Measurements from ENCODE around the gene ASB4.

Gene ASB4

DNA sequence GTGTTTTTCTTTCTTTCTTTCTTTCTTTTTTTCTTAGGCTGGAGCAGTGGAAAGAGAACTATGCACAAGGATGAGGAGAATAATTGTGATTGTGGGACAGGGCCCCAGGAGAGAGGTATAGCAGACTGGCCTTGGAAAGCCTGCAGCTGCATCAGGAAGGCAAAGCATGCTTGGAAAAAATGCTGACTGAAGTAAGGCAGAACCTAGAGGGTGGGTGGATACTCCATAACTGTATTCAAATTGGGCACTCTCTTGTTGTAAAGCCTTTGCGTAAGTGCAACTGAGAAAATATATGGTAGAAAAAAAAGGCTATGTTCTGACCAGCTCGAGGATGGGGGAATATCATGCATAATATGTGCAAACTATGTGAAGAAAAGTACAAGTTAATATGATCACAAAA is 71.0 kb downstream of the ASB4 start:
- no peak for DNase-seq

DNA sequence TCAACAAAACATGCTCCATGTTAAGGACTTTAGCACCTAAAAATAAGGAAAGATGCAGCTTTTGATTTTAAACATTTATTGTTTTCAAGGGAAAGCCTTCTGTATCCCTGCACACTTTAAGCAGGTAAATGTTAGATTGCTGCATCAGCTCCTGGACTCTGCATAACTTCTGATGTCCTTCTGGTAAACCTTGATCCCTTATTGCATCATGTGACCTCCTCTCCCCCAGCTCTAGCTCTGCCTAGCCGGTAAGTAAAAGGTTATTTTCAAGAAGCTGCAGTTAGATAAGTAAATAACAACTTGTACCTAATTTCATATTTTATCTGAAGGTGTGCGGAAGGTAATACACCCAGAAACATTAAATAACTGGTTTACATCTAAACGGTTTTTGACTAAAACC is 73.1 kb downstream of the ASB4 start:
- no peak for DNase-seq

DNA sequence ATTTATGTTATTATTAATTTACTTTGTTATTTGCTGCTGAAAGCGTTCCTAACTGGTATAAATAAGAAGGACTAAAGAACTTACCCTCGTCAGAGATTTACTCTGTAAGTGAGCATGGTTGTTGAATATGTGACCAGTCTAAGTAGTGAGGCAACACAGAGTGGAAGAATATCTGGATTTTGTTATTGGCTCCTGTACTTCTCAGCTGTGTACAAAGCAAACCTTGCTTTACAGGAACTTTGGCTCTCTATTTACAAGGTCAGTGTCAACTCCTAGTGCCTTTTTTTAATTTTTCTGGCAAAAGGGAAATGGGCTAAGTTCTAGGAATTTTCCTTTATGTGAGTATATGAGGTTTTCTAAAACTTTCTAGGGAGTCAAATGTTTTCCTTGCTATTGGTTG is 74.9 kb downstream of the ASB4 start:
- no peak for DNase-seq

DNA sequence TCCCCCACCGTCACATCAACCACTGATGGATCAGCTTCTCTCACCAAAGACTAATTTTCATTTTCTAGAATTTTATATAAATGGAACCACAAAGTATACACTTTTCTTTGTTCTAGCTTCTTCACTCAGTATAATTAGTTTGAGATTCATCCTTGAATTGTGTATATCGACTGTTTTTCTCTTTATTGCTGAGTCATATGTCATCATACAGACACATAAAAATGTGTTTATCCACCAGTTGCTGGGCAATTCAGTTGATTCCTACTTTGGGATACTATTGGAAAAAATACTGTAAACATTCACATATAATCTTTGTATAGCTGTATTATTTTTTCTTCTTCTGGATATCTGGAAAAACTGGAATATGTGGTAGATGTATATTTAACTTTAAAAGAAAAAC is 84.0 kb downstream of the ASB4 start:
- DNase-seq = no peak

DNA sequence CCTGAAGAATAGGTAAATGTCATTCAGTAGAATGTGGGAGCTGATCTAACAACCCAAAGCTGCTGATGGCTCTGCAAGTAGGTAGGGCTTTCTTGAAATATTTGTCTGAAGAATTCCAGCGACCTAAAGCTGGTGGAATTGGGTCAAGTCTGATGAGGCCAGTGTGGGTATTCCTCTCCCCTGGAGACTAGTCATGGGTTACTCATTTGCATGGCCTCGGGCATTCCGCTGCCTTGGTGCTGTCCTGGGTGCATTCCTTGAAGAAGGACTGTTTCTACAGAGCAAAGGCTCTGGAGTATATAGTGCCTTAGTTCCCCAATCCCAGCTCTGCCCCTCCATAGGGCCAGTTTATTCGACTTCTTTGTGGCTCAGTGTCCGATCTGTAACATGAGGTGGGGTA is 91.4 kb downstream of the ASB4 start:
- DNase-seq = no peak

DNA sequence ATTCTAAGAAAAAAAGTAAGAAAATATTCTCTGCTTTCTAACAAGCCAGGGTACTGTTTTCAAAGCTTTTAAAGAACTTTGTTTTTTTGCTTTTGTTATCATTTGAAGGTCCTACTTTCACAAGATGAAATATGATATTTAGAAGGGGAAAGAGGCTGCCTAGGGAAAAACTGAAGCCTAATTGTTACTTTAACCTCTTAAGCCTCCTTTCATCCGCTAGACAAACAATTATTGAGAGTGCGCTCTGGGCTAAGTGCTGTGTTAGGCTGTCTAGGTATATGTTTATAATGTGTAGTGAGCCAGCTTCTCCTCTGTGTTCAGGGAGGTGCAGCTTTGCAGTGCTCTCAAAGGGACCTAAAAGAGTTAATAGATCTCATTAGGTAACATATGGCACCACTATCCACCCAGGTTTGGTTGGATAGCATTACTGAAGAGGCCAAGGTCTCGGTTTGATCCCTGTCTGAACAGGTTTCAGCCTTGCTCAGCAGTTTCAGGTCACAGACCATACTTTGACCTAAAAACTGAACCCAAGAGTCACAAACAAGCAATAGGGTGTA is 92.6 kb downstream of the ASB4 start:
- DNase-seq = no peak

DNA sequence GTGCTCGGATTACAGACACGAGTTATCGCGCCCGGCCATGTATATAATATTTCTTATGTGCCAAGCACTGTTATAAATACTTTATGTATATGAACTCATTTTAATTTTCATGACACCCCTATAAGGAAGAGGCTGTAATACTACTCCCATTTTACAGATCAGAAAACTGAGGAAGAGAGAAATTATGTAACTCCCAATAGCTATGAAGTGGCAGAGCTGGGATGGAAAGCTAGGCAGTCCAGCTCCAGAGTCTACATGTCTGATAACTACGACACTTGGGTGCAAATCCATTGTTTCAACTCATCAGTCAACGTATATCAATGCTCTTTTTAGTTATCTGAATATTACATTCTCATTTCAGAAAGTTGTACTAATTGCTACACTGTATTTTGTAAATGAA is 93.6 kb downstream of the ASB4 start:
- DNase-seq = no peak

DNA sequence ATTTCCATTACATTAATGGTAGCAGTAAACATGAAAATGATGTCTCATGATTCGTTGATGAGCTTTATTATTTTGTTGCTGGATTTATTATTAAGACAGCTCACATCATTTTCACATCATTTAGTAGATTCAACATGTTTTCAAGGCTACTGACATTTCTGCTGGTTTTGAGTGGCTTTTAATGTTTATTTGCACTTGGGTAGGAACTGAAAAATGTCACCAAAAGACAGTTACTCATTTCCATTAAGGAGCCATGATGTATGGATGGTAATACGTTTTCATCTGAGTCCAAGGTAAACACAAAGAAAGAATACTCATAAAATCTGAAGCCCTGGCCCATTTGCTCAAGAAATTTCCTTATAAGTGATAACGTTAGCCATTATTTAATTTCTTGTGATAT is 95.7 kb downstream of the ASB4 start:
- no peak for DNase-seq

DNA sequence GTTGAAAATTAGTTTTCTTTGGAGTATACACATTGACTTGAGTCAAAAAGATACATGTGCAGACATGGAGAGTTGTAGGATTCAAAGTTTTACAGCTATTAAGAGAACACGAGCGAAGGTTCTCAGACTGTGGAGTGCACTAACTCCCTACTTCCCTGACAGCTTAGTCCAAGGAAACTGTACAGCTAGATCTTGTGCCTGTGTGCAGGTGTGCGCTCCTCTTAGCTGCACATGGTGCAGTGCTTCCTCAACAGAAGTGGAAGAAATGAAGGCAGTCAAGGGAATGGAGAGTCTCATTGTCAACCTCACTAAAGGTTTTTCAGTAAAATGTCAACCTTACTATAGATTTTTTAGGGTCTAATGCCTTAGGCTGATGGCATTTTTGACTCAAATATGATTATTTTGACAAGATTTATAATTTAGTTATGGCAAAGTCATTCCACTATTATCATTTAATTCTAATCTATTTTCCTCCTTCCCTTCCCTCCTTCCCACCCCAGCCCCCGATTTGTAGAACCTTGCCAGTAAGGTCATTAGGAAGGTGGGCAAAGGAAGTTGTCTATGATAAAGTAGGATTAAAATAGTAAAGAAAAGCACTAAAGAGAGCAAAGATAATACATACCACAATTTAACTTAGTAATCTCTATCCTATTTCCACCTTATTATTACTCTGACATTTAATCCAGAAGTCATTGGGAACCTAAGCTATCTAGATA is 97.0 kb downstream of the ASB4 start:
- DNase-seq = no peak

DNA sequence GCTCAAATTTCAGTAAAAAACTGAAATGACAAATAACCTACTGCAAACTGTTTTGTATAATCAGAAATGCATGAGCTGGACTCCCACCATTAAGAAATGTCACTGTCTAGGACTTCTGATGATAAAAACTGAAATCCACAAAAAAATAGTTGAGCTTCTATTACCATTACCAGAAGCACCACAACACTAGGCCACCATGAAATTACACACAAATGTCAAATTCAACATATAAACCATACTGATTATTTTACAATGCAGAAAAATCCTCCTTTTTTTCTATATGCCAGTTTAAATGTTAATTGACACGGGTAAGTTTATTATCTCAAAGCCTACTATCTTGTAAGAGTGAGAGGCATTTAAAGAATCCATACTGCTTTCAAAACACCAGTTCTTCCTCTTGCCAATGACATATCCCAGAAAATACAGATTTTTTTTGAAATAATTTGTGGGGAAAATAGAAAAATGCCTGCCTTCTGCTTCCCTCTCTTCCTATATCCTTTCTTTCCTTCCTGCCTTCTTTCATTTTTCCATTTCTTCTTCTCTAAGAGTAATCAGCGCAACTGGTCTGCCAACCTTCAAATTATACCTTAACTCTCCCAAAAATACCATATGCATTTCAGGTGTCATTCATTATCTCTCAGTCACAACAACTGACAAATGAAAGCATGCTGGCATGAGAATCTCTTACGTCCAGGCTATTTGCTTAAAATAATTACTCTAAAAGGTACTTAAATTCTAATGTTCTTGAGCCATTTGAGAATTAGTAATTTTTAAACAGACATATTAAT is 98.3 kb downstream of the ASB4 start:
- no peak for DNase-seq

DNA sequence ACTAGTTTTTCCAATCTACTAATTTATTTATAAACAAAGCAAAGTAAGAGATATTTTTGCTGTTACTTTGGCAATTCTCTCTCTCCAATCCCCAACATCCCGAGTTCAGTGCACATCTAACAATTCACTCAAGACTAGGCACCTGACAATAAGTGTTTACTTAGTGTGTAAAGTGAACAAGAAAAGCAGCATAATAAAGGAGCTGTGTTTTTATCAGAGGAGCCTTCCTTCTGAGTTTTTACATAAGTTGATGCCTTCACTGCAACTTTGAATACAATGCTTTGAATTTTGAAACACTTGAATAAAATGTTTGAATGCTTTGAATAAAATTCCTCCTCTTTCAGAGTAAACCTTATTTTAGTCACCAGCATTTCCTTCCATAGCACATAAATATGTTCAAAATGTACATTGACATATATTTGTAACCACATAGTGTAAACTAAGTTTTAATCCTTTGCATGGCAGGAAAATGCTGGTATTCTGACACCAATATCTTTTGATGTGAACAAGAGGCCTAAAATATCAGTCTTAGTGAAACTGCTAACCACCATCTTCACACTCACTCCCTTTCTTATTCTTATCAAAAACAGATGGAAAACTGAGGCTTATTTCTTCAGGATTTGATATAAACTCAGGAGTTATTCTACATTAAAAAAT is 99.2 kb downstream of the ASB4 start:
- no peak for DNase-seq

DNA sequence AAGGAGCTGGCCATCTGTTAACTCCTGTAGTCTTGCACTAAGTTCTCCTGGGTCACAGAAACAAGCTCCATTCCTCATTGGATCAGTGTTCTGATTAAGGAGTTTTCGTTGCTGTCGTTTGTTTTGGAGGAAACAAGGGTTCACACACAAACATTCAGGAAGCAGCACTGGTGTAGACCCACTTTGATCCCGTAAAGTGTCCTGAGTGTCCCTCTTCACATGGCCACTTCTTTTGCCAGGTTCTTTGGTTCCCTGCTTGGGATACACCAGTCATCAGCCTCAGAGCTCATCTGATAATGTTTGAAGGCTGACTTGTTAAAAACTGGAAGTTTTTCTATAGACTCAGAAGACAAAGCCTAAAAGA is 99.7 kb downstream of the ASB4 start:
- no peak for DNase-seq

DNA sequence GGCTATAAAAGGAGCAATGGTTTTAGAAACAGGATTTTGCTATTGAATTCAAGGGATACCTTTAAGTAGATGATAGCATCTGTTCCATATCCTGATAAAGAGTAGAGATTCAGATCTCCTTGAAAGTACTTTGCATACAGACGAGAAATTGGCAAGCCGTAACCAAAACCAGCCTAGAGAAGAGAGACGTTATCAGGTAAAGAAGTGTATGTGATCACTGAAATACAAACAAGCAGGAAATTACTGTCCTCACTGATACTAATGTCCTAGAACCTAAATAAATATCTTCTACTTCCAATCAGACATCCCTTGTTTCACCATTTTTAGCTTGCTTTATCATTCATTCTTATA is 101.2 kb downstream of the ASB4 start:
- no peak for DNase-seq

DNA sequence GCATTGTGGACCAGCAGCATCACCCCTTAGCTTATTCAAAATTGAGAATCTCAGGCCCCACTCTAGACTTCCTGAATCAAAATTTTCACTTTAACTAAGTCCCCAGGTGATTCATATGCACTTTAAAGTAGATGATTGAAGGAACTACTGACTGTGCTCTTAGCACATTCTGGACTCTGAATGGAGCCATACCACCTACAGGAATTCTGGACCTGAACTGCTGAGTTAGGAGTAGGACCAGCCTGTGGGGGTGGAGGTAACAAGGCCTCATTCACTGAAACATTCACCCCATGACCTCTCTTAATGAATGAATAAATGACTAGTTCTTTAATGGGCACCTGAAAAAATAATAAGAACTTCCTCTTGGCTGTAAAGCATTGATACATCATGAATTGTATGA is 103.3 kb downstream of the ASB4 start:
- no peak for DNase-seq

DNA sequence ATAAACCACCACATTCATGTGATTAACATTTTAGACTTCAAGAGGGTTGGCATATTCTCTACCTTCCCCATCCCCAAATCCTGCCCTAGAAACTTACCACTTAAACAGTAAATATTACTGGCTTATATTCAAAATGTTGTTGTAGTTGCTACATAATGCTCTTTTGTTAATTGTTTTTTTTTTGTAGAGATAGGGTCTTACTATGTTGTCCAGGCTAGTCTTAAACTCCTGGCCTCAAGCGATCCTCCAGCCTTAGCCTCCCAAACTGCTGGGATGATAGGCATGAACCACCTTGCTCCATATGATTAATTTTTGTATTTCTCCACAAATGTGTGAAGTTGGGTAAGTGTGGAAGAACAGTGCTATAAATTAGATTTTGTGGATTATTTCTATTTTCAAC is 104.0 kb downstream of the ASB4 start:
- no peak for DNase-seq

Data from inflammatory macrophage treated with lipopolysaccharide for 4 hours (primary cell).